Fibroblast of the aortic adventitia (primary cell): ENCODE results near the gene FAM3D. TPM values are rescaled to one million over a fixed set of nuclear protein-coding genes. Genes with fewer than 3 reads are reported as not detected.

ENCODE experiments used
- DNase-seq: peaks from one replicate; pipeline ENCODE4 v3.0.0-alpha.2; 2010; ENCODE audit warnings: low read depth
- H3K4me3 ChIP-seq: 2 replicates; pipeline ENCODE4 v1.5.1; 2011; ENCODE audit warnings: low read depth, mild to moderate bottlenecking, control low read depth, low read length, moderate library complexity
- total RNA-seq: library from RNA; depleted of rRNA; stranded (reverse); fragments of >200 nt; gene quantifications from 2 replicates; pipeline ENCODE4 v1.2.3, GENCODE V29; 2012; ENCODE audit warnings: low replicate concordance
- TF ChIP-seq, protein P1 (sequence below): IDR thresholded peaks from 2 replicates; pipeline ENCODE4 v1.5.1; 2011; ENCODE audit warnings: mild to moderate bottlenecking, low read length, control low read depth, inconsistent platforms; ENCODE audit not compliant: insufficient read depth

The FAM3D gene
- total RNA-seq, 1 donor: not detected

DNA sequence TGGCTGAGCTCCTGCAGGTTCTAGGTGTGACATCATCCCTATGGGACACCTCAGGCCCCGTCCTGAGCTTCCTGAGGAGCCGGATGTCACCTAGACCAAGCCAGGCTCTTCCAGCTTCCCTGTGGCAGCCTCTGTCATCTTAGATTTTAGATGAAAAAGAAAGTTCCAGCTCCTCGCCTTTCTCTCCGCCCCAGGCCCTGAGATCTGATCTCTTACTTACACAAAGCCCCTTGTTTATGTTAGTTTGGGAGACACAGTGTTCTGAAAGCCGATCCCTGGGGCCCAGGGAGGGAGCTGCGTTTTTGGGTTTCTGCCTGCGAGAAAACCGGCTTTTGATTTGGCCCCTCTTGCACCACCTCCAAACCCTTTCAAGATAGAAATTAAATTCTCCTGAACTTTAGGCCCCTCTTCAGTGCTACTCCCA is 49.2 kb downstream of the FAM3D start:
- no peak for DNase-seq
- TF ChIP-seq, protein P1, sequence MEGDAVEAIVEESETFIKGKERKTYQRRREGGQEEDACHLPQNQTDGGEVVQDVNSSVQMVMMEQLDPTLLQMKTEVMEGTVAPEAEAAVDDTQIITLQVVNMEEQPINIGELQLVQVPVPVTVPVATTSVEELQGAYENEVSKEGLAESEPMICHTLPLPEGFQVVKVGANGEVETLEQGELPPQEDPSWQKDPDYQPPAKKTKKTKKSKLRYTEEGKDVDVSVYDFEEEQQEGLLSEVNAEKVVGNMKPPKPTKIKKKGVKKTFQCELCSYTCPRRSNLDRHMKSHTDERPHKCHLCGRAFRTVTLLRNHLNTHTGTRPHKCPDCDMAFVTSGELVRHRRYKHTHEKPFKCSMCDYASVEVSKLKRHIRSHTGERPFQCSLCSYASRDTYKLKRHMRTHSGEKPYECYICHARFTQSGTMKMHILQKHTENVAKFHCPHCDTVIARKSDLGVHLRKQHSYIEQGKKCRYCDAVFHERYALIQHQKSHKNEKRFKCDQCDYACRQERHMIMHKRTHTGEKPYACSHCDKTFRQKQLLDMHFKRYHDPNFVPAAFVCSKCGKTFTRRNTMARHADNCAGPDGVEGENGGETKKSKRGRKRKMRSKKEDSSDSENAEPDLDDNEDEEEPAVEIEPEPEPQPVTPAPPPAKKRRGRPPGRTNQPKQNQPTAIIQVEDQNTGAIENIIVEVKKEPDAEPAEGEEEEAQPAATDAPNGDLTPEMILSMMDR: no peak
- no peak overlapping the region for H3K4me3 ChIP-seq

DNA sequence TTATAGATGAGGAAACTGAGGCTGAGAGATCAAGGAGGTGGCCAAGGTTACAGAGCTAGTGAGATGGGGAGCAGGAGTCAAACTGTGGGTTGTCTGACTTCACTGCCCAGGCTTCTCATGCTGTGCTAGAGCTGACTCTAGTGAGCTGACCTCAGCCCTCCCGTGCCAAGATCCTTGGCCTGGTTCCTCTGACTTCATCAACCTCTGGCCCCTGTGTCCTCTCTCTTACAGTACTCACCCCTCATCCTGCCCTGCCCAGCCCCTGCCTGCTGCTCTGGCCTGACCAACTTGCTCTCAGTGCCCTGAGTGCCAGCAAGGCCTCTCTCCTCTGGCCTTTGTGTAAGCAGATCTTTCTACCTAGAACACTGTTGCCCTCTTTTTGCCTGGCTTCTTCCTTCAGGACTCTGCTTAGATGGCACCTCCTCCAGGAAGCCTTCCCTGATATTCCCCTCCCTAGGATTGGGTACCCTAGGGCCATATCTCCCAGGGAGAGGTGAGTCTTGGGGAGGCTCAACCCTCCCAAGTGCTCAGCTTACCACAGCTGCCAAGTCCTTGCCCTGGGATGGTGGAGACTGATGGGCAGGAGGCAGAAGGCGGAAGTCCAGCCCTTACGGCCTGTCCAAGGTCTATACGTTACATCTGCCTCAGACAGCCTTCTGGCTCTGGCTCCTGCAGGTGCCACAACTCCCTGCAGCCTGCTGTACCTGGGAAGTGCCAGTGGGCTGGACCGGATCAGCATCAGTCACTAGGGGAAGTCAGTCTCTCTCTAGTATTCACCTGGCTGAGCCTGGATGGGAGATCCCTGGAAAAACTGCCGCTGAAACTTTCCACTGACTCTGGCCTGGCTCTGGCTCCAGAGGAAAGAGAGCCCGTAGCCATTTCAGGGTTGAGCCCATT is 53.1 kb downstream of the FAM3D start:
- TF ChIP-seq, protein P1: no peak
- no peak for DNase-seq
- no peak overlapping the region for H3K4me3 ChIP-seq

DNA sequence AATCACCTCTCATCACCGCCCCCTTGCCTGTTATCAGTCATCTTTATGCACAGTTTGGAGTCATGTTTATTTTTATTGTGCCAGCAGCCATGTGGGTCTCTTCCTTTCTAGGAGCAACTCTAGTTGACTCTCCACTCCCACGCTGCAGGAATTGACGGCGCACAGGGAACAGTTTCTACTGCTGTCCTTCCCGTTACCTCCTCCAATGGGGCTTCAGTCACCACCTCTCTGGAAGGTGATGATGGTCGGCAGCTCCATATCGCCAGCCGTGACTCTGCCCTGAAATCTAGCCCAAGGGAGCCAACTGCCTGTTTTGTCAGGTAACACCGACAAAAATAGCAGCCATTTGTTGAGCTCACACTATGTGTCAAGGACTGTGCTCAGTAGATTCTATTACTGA is 53.7 kb downstream of the FAM3D start:
- no peak for DNase-seq
- H3K4me3 ChIP-seq: no peak overlapping the region
- TF ChIP-seq, protein P1: no peak

DNA sequence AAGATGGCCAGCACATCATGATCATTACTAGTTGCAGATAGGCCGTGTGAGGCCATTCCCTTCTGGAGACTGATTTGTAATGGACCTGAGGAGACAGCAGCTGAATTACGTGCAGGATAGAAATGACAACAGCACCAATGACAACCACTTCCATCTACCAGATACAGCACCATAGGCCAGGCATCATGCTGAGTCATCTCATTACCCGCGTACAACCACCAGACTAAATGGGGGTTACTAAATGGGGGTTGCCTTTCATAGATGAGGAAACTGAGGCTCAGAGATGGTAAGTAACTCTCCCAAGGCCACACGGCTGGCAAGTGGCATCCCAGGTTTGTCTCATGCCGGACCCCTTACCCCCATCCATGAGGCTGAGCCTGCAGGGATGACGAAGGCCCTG is 56.6 kb downstream of the FAM3D start:
- DNase-seq: no peak
- TF ChIP-seq, protein P1: no peak
- H3K4me3 ChIP-seq: no peak overlapping the region

DNA sequence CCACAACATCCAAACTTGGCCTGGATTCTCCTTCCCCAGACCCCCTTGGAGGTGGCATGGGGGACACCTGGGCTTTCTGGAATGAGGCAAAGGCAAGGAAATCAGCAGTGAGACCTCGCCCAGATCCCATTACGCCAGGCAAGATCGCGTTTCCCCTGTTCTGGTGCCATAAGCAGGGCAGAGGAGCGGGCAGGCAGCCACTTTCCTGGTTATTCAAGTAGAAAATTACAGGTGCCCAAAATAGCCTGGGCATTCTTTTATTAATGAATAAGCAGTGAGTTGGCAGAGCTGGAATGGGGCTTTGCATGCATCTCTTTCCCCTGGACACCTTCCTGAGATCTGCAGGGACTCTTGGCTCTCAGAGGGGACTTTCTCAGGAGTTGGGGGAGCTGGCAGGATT is 57.9 kb downstream of the FAM3D start:
- H3K4me3 ChIP-seq: no peak overlapping the region
- TF ChIP-seq, protein P1: no peak
- DNase-seq: no peak

DNA sequence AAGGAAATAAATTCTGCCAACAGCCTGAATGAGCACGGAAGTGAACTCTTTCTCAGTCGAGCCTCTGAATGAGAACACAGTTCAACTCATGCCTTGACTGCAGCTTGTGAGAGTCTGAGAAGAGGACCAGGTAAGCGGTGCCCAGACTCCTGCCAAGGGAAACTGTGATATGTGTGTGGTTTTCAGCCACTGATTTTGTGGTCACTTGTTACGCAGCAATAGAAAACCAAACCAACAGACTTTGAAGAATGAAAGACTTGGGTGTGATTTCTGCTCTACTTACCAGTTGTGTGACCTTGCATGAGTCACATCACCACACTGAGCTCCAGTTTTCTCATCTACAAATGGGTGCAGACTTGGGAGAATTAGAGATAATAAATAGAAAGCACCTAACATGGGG is 58.8 kb downstream of the FAM3D start:
- no peak for DNase-seq
- TF ChIP-seq, protein P1: no peak
- H3K4me3 ChIP-seq: no peak overlapping the region

DNA sequence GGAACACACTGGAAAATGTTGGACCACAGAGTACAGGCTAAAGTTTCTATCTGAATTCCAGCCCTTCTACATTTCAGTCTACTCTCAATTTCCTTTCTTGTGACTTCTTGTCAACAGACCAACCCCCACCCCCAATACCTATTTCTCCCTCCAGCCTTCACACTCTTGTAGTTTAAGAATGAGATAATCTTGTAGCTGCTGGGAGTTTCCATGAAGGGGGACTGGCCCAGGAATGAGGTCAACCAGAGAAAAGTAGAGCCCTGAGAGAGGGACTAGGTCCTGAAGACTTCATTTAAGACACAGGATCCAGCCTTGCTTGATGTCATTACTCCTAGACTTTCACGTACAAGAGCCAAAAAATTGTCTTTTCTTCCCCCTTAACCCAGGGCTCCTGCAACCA is 59.9 kb downstream of the FAM3D start:
- TF ChIP-seq, protein P1: no peak
- no peak overlapping the region for H3K4me3 ChIP-seq
- DNase-seq: no peak
